ENCODE results near the gene PRDM16. TPM values are rescaled to one million over a fixed set of nuclear protein-coding genes. Genes with fewer than 3 reads are reported as not detected.

Gene PRDM16
- polyA plus RNA-seq, 10 donors, result 0.47 to 1.5 (median 0.92) TPM

DNA sequence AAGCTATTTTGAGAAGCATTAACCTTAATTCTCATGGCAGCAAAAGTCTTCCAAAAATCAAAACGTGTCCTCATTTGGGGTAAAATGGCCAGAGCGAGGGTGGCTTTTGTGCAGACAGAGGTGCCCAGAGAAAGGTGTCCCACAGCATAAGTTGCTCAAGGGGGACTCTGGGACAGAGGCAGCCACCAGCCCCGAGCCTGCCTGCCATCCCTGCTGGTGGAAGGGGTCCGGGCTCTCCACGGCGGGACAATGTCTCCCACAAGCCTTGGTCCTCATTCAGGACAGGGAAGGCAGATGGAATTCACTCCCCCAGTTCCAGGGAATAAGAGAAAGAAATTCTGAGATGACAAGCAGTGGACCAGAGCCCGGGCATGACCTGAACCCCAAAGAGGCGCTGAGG, 372.9 kb downstream of the PRDM16 start:
- DNase-seq, result no peak

DNA sequence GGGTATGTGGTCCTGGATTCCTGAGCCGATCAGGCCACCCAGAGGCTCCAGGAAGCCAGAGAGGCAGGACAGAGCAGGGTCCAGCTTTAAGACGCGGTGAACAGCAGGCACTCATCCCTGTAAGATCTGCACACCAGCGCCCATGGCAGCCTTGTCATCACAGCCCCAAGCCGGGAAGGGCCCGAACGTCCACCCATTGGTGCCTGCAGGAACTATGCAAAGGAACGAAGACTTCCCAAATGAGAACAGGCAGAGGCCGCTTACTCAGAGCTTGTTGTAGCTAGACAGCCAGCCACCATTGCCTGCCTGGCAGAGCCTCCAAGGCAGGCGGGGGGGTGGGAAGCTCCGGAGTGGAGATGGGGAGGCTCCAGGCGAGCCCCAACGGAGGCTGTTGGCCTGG, 373.3 kb downstream of the PRDM16 start:
- DNase-seq, result no peak

DNA sequence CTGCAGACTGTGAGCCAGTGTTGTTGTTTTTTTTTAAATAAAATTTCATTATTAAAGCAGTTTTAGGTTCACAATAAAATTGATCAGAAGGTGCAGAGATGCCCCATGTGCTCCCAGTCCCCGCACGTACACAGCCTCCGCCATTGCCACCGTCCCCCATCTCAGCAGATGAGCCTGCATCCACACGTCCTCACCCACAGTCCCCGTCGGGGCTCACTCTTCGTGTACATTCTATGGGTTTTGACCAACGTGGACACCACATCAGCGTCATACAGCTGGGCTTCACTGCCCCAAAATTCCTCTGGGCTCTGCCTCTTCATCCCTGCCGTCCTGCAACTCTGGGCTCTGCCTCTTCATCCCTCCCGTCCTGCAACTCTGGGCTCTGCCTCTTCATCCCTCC, 373.9 kb downstream of the PRDM16 start:
- DNase-seq, result no peak

DNA sequence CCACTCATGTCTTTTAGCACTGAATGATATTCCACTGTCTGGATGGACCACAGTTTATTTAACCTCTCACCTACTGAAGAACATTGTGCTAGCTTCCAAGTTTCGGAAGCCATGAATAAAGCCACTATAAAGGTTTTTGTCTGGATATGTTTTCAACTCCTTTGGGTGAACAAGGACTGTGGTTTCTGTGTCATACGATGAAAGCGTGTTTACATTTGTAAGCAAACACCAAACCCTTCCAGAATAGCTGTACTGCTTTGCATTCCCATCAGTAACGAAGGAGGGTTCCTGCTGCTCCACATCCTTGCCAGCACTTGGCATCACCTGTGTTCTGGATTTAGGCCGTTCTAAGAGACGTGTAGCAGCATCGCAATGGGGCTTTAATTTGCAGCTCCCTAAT, 374.8 kb downstream of the PRDM16 start:
- no peak for DNase-seq

DNA sequence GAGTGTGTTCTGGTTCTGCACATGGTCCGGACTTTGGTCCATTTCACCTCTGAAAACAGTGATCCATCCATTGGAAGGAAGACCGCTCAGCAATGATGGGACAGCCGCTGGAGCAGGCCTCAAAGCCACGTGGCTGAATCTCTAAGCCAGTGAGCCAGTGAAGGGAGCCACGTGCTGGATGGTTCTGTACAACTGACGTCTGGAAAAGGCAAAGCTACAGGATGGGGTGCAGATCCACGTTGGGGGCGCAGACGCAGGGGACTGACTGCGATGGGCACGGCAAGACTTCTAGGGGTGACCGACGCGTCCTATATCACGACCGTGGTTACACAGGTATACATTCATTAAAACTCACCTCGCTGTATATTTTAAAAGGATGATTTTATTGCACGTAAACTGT, 375.3 kb downstream of the PRDM16 start:
- no peak for DNase-seq

- no peak for DNase-seq
Observed at GRCh38 chr1:3444736-3445135, 375.7 kb downstream of the PRDM16 start.

DNA sequence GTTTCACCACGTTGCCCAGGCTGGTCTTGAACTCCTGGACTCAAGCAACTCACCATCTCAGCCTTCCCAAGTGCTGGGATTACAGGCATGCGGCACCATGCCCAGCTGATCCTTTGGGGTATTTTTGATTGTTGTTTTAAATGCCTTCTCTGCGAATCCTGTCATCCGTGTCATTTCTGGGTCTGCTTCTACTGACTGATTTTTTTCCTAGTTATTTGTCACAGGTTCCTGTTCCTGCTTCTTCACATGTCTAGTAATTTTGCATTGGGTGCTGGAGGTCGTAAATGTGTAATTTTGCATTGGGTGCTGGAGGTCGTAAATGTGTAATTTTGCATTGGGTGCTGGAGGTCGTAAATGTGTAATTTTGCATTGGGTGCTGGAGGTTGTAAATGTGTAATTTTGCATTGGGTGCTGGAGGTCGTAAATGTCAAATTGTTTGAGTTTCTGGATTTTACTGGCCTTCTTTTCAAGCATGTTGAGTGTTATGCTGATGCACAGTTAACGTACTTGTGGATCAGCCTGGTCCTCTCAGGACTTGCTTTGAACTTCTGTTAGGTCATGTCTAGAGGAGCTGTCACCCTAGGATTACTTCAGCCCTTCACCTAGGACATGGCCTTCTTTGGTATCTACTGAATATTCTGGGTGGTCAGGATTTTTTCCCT, 381.3 kb downstream of the PRDM16 start:
- no peak for DNase-seq

DNA sequence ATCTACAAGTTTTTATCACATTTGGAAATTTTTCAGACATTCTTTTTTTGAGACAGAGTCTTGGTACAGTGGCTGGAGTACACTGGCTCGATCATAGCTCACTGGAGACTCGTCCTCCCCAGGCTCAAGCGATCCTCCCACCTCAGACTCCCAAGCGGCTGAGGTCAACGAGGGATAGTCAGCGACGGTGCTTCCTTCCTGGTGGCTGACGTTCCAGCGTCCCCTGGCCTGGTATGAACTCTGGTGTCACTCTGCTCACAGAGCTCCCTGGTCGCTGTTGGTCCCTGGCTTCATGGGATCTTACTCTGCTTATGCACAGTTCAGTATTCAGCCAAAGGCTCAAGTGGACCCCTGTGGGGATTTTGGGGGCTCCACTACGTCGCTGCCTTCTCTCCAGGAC, 382.0 kb downstream of the PRDM16 start:
- no peak for DNase-seq

DNA sequence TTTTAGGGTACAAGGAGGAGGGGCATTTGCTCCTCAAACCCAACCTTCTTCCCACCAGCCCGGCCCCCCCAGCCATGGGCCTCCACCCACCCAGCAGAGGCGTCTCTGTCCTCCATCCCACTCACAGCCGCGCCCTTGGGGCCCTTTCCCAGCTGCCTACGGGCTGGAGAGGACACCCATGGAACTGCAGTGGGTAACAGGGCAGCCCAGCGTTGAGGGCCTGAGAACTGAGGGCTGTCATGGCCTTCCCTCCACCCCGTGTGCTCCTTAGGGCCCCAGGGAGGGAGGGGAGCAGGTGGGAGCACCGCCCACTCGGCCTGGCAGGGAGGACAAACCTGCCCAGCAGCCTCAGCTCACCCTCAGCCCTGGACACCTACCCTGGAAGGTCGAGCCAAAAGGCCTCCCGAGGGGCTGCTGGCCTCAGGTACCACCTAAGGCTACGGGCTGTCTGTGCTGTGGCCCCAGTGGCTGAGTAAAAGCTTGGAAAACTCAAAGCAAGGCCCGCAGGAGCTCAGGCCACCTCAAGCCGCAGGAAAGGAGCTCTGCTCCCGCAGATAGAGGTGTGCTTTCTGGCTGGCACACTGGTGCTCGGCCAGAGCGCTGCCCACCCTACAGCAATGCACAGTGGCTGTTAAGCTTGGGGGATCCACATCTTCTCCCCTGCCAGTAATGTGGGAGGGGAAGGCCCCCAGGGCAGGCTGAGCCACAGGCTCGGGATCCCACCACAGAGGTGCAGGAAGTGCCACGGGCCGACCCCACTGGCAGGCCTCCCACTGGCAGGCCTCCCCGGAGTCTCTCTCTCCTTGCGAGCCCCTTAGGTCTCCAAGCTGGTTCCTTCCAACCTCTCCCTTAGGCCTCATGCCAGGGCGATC, 383.2 kb downstream of the PRDM16 start:
- no peak for DNase-seq

GRCh38 chr1:3452866-3453175, 383.8 kb downstream of the PRDM16 start:
- DNase-seq, result no peak

DNA sequence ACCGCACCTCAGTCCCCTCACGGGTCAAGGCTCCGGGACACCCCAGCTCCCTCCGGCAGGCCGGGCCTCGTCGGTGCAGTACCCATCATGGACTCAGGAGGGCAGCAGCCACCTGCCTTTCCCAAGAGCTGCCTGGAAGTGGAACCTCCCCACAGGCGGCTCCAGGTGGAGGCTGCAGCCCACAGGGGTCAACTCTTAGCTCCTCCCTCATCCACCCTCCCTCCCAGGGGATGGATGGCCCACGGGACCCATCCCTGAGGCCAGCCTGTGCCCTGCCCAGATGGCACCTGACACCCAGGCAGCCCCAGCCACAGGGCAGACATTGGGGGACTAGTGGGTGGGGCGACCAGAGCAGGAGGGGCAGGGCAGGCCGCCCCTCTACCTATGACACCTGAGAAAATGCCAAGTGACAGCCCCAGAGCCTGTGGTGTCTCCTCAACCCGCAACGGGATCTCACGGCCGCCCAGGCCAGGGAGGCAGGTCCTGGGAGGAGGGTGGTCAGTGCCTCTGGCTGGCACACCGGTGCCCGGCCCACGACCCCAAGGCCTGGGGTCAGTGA, 384.3 kb downstream of the PRDM16 start:
- DNase-seq, result peak in 2 of 3 donors; percentile 62 to 71

DNA sequence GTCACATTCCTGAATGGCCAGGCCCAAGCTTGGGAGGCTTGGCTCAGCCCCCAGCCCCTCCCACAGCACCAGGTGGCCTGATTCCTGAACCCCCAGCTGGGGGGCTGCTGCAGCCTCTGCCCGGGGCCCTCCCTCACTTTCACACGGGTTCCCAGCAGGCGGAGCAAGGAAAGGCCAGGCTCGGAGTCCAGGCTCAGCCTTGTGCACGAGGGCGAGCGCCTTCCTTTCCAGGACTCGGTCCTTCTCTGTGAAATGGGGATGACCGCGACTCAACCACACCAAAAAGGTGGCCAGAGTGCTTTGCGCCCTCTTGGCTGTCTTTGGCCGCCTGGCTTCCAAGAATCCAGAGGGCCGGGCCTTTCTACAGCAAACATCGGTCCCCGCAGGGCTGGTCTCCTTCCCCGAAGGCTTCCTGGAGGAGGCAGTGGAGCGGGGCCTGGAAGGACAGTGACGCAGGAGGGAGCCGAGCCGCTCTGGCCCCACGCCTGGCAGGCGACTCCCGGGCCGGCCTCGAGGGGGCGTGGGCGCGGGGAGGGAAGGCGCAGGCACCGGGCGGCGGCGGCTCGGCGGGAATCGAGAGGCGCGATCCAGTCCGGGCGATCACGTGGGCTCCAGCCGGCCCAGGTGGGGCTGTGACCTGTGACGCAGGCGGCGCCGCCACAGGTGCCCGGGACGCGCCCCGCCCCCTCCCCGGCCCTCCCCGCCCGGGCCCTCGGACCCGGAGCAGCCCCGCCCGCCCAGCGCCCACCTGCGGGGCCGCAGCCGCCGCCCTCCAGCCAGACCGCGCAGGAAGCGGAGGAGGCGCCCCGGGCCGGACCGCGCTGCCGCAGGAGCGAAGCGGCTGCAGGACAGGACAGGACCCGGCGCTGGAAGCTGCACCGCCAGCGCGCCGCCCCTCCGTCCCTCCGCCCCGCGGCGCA, 385.1 kb downstream of the PRDM16 start, which contains the start of gene ARHGEF16:
ARHGEF16 (plus strand) TSS at position 775 of the 920 bp plus-strand sequence. CDS start 8,420 bp downstream, outside the sequence.
- DNase-seq, result peak in 1 of 3 donors; percentile 46

GRCh38 chr1:3454811-3455618, 386.0 kb downstream of the PRDM16 start:
- peak in 1 of 3 donors; percentile 45 for DNase-seq

GRCh38 chr1:3455670-3456448, 386.9 kb downstream of the PRDM16 start:
- DNase-seq, result no peak

DNA sequence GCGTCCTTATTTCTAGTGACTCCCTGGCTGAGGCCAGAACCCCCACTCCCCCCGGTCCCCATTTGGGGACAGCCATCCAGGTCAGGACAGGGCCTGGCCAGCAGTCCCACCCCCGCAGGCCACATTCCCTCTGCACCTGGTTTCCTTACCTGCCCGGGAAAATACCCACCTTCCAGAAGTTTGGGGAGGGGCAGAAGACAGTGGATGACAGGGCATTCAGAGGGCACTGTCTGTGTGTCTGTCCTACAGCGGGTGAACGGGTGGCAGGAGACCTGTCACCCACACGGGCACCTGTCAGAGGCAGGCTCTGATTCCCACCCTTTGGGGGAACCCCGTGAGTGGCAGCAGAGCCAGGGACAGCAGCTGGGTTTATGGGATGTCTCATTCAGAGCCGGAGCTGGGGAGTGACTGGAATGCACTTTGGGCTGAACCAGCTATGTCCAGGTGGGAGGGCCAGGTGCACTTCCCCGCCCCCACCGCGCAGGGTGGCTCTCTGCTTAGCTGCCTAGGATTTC, 387.5 kb downstream of the PRDM16 start:
- no peak for DNase-seq

DNA sequence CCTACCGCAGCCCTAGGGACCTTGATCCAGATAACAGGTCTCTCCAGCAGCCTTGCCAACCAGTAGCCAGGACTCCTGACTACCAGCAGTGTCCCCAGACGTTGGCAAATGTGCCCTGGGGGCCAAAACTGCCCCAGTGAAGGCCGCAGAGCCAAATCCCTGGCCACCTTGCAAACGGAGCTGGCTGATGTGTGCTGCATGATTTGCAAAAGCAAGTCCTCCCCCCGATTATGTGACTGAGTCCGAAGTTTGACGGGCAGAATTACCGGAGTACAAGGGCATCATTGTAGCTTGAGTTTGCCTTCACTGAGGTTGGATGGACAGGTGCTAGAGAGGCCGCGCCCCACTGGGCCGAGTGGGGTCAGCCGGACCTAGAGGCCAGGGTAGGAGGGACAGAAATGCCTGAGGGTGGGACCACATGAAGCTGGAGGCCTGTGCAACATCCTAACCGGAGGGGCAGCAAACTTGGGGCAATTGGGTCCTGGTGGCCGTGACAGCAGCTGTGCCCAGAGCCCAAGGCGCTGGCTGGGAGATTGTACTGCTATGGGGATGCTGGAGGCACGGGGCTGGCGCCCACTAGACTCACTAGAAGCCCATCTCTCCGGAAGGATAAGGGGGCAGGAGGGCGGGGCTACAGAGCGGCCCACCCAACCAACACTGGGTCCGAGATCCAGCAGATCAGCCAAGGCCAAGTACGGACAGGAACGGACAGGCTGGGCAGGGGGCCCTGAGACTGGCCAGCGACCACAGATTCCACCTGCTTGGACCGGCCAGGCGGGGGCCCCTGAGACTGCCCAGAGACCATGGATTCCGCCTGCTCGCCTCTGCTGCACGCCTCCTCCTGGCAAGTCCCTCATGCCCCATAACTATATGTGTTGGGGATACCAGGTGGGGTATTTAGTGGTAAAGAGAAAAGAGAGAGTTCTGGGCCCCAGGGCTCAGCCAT, 388.2 kb downstream of the PRDM16 start:
- no peak for DNase-seq

DNA sequence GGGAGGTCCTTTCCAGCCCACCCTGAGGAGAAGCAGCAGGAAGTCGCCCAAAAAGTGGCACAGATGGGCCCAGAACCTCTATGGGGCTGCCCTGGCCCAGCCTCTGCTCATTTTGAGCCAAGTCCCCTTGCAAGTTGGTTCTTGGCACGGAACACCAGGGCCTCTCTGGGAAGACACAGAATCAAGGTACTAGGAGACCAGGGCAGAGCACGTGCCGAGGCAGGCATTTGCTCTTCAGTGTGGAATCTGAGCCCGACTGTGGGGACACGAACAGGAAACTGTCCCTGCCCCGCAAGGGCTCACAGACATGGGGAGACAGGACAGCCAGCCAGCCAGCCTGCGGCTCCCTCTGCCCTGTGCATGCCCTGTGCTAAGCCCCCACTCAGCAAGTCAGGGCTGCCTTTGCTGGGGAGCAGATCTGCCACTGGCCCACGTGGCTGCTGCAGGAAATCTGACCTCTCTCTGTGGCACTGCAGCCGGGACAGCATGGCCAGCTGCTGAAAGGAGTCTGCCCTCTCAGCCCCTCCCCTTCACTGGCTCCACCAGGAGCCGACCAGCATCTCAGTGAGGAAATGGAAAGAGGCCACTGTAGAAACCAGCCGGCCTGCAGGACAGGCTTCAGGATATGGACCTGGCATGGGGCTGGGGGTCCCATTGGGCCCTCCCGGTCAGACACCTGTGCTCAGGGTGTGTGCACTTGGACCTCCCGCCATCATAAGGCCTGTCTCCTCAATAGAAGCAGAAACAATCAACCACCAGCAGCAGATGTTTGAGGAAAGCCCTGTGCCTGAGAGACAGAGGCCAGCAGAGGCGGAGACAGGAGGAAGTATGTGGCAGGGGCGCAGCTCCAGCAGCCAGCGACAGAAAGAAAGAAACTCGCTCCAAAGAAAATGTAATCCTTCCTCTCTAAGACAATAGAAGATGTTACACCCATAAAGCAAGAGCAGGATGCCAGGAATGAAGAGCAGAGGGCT, 389.2 kb downstream of the PRDM16 start:
- DNase-seq, result peak in 1 of 3 donors; percentile 48
